LNCAP (cell line): ENCODE results near the gene UGT1A6.

Experiments used
- CTCF ChIP-seq: fragments of 450-650 bp; IDR thresholded peaks from 2 replicates; pipeline ENCODE4 v1.5.1; 2017; ENCODE audit warnings: mild to moderate bottlenecking

The UGT1A6 gene

GRCh38 chr2:233798335-233799086 is 105.8 kb downstream of the UGT1A6 start:
- no peak for TF ChIP-seq CTCF

GRCh38 chr2:233799087-233799665 is 106.5 kb downstream of the UGT1A6 start:
- TF ChIP-seq CTCF: no peak

GRCh38 chr2:233799716-233800115 is 107.0 kb downstream of the UGT1A6 start:
- TF ChIP-seq CTCF: no peak

GRCh38 chr2:233800208-233800607 is 107.5 kb downstream of the UGT1A6 start:
- no peak for TF ChIP-seq CTCF

- TF ChIP-seq CTCF: no peak
Observed at GRCh38 chr2:233801357-233802131, 108.9 kb downstream of the UGT1A6 start.

GRCh38 chr2:233802132-233802815 is 109.6 kb downstream of the UGT1A6 start:
- no peak for TF ChIP-seq CTCF

GRCh38 chr2:233803292-233803911 is 110.7 kb downstream of the UGT1A6 start:
- no peak for TF ChIP-seq CTCF
